HT1080 (cell line): ENCODE results near the gene SLIT3. TPM values are rescaled to one million over a fixed set of nuclear protein-coding genes. Genes with fewer than 3 reads are reported as not detected.
"Not testable (repeated sequence)": the region's sequence is repeated elsewhere in the genome, so short reads cannot be mapped to it uniquely, and the experiment has no call there.

Experiments
- DNase-seq: peaks from one replicate; pipeline ENCODE4 v3.0.0-alpha.2; 2015; ENCODE audit warnings: low read depth
- total RNA-seq: library from RNA; depleted of rRNA; stranded (reverse); fragments of >200 nt; shearing (Covaris generic); gene quantifications from 2 replicates; pipeline ENCODE4 v1.2.3, GENCODE V29; 2014

The SLIT3 gene
- total RNA-seq, 1 experiment from 2014 or later: 0.08 TPM

DNA sequence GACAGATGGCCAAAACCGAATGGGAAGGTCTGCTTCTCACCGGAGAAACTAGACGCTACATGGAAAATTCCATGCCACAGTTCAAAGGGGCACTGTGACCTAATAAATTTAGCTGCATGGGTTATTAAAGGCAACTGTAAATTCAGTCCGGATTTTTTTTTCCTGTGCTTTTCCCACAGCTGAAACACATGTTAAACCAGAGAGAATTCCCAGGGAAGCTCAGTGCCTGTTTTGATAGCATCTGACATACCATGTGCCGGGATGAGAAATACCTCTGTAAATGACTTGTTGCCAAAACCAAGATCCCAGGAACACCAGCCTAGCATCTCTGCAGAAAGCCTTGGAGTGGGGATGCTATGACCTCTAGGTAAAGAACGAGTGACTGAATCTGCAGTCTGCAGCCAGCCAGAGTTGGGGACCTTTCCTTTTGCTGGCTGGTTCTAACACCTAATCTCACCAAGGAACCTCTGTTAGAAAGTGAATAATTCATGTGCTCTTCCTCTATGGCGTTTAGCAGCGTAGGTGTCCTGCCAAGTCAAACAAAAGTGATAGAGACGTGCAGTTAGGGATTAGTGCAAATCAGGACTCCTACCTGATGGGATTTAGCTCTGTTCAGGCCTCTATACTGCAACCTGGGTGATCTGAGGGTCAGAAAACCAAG is 77.9 kb downstream of the SLIT3 start:
- no peak for DNase-seq

DNA sequence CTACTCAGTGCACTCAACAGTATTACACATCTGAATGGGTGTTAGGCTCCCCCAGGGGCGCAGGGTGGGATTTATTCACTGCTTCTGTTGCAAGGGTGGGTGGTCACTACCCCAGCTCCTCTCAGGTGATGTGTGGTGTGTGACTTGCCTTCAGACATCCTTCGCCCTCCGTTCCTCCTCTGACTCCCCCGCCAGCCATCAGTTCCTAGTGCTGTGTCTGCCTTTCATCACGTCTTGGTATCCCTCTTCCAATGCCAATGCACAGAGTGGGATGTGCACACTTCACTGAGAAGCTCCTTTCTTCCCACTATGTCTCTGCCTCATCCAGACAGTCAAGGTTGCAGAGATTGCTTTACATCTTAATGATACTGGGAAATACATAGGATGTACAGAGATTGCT is 79.4 kb downstream of the SLIT3 start:
- no peak for DNase-seq

DNA sequence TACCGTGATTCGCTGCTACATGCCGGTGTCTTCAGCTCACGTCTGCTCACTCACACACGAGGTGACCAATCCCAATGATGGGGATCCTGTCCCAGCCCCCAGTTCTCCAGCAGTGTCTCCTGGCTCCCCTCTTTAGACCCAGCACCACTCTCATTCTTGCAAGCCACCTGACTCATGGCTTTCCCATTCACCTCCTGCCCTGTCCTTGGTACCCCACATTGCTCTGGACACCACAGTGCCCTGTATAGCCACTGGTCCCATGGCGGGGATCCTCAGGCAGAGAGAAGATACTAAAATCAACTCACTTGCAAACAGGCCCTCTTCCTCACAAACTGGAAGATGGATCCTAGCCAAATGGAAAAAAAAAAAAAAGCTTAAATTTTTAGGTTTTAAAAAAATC is 81.0 kb downstream of the SLIT3 start:
- no peak for DNase-seq

- no peak for DNase-seq
Measured at GRCh38 chr5:169219351-169219750, 81.6 kb downstream of the SLIT3 start.

- no peak for DNase-seq
Measured at GRCh38 chr5:169218861-169219260, 82.1 kb downstream of the SLIT3 start.

DNA sequence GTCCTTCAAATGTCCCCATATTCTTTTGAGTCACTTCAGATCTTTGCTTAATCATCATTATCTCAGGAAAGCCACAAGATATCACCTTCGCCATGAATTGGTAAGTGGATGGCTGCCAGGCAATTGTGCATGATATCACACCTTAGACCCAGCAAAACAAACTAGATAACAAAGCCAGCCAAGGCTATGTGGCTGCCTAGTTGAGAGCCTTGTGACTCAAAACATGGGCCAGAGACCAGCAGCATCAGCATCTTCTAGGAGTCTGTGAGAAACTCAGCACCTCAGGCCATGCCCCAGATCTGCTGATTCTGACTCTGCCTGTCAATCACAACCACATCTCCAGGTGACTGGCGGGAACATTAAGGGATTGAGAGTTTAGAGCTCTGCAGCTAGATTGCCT is 82.8 kb downstream of the SLIT3 start:
- no peak for DNase-seq

GRCh38 chr5:169216866-169217265 is 84.1 kb downstream of the SLIT3 start:
- no peak for DNase-seq

GRCh38 chr5:169213479-169213878 is 87.5 kb downstream of the SLIT3 start:
- no peak for DNase-seq

- DNase-seq: not testable (repeated sequence)
Measured at GRCh38 chr5:169211761-169212160, 89.2 kb downstream of the SLIT3 start.

- no peak for DNase-seq
Measured at GRCh38 chr5:169204788-169205400, 96.0 kb downstream of the SLIT3 start.

DNA sequence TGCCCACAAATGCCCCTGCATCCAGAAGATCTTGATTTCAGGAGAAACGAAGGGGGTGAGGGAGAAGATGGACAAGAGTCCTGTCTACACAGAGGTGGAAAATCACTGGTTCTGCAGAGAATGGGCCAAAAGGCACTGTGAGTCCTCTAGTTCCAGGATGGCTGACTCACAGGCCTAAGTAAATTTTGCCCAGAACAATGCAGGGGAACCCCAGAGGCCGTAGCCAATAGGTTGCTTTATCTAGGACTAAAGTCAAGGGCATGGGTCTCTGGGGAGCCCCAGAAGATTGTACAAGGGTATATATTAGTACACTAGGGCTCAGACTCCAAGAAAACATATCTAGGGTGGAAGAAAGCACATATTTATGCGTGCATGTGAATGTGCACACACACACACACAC is 98.0 kb downstream of the SLIT3 start:
- DNase-seq: no peak

GRCh38 chr5:169201597-169201996 is 99.3 kb downstream of the SLIT3 start:
- DNase-seq: peak; percentile 53

- no peak for DNase-seq
Measured at GRCh38 chr5:169200125-169200778, 100.7 kb downstream of the SLIT3 start.

GRCh38 chr5:169197343-169197742 is 103.6 kb downstream of the SLIT3 start:
- peak; percentile 21 for DNase-seq

DNA sequence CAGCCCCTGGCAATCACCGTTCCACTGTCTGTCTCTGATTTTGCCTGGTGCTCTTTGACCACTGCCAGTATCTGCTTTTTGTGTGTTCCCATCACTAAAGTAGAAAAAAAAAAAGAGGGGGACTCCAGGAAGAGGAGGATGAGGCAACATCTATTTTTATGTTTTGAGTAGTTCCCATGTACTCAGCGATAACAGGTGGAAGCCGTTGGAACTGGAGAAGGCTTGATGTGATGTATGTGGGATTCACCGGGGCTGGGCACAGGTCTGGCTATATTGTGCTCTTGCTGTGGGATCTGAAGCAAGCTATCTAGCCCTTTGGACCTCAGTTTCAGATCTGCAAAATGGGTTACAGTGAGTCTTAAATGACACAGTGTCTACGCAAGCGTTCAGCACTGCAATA is 104.9 kb downstream of the SLIT3 start:
- DNase-seq: no peak

DNA sequence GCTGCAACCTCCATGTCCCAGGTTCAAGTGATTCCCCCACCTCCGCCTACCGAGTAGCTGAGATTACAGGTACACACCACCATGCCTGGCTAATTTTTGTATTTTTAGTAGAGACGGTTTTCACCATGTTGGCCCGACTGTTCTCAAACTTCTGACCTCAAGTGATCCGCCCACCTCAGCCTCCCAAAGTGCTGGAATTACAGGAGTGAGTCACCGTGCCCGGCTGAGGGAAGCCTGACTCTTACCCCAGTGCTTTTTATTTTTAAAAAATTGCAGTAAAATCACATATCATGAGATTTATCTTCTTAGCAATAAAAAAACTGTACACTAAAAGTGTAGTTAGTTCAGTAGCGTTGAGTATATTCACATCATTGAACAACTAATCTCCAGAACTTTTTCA is 105.3 kb downstream of the SLIT3 start:
- no peak for DNase-seq

- no peak for DNase-seq
Measured at GRCh38 chr5:169192536-169192935, 108.4 kb downstream of the SLIT3 start.

GRCh38 chr5:169190849-169191248 is 110.1 kb downstream of the SLIT3 start:
- no peak for DNase-seq

GRCh38 chr5:169185626-169186025 is 115.3 kb downstream of the SLIT3 start:
- DNase-seq: no peak

GRCh38 chr5:169183576-169183975 is 117.4 kb downstream of the SLIT3 start:
- no peak for DNase-seq

DNA sequence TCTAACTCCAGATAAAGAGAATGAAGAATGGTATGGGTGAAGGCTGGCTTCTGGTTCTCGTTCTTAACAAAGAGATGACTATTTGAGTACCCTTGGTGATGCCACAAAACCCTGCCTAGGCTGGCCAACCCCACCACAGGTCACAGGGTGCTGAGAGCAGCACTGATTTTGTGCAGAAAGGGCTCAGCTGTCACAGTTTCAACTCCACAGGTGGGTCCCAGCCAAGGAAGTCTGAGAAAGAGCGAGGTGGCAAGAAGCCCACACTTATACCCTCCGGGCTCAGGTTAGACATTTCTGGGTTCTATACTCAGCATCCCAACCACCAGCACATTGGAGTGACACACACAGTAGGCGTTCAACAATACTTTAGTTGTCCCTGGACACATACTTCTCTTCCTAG is 118.1 kb downstream of the SLIT3 start:
- DNase-seq: no peak

DNA sequence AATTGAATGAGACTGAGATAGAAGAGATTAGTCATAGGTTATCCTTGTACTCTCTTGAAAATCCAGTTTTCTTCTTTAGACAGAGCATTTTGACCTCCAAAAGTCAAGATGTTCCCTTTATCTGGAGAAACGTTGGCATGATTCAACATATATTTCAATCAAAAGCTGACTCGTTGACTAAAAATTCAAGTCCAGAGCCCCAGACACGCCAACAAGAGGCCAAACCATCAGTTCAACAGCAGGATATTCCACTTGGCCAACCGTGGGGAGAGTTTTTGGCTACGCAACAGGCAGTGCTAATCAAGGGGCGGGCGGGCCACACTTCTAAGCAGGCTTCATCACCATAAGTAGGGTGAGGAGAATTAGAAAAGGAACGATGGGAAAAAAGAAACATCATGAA is 119.1 kb downstream of the SLIT3 start:
- no peak for DNase-seq

DNA sequence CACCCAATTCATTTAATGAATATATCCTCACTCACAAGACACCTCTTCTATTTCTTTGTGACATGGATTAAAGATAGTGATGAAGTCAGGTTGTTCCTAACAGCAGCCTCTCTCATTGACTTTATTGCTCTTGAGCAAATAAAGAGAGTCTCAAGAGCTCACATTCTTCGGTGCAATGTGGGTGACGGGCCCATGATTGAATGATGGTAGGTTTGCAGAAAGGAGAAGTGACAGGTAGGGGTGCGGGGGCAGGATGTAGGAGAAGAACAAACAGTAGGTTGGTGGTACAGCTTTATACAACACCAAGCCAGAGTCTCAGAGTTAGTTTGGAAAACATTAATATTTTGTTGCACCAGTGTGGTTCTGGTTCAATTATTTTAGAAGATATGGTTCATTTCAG is 122.2 kb downstream of the SLIT3 start:
- DNase-seq: no peak
